Natural killer cell (primary cell): ENCODE measurements around the gene DECR2. TPM values are rescaled to one million over a fixed set of nuclear protein-coding genes. Genes with fewer than 3 reads are reported as not detected.
A peak's percentile ranks its signal among the peaks of the same experiment; 100 is the strongest.
"Not testable (repeated sequence)": the region's sequence is repeated elsewhere in the genome, so short reads cannot be mapped to it uniquely, and the experiment has no call there.

ENCODE experiments used
- ATAC-seq, 3 donors: fragments of 150-1000 bp in 2 of 3; fragments of 200-7000 bp in 1 of 3; cut with Tn5 transposase; 1 replicate in 1 of 3; 2 replicates in 2 of 3; pipeline ENCODE4 v1.10.0; 2021; ENCODE audit warnings: mild to moderate bottlenecking in 2 of 3, moderate library complexity in 2 of 3
- DNase-seq, 2 donors: peaks; one replicate each; pipeline versions ENCODE4 v3.0.0 to v3.0.0-alpha.2; 2013 to 2021; ENCODE audit warnings: mixed read lengths in 1 of 2
- H3K27ac ChIP-seq: one replicate; pipeline ENCODE4 v1.5.1; 2013; ENCODE audit warnings: mild to moderate bottlenecking, low read length
- H3K27me3 ChIP-seq: one replicate; pipeline ENCODE4 v1.6.1; 2013; ENCODE audit warnings: low read length; ENCODE audit not compliant: control insufficient read depth, insufficient read depth
- H3K36me3 ChIP-seq: one replicate; pipeline ENCODE4 v1.6.1; 2013; ENCODE audit warnings: low read length; ENCODE audit not compliant: control insufficient read depth, insufficient read depth
- H3K4me1 ChIP-seq: one replicate; pipeline ENCODE4 v1.6.1; 2013; ENCODE audit warnings: low read length; ENCODE audit not compliant: control insufficient read depth, insufficient read depth
- H3K4me3 ChIP-seq: one replicate; pipeline ENCODE4 v1.5.1; 2013; ENCODE audit warnings: low read length
- H3K9me3 ChIP-seq: one replicate; pipeline ENCODE4 v1.6.1; 2013; ENCODE audit warnings: low read length; ENCODE audit not compliant: control insufficient read depth, insufficient read depth
- H3K27ac Mint-ChIP-seq, 2 donors: one replicate each; pipeline ENCODE4 v1.8.0; 2022; ENCODE audit warnings: mild to moderate bottlenecking in 2 of 2, mixed read lengths in 2 of 2, moderate library complexity in 1 of 2
- H3K27me3 Mint-ChIP-seq, 2 donors: one replicate each; pipeline ENCODE4 v1.8.0; 2022; ENCODE audit warnings: low read depth in 2 of 2, mixed read lengths in 2 of 2
- H3K36me3 Mint-ChIP-seq: one replicate; pipeline ENCODE4 v1.8.0; 2022; ENCODE audit warnings: mixed read lengths
- H3K4me1 Mint-ChIP-seq, 2 donors: one replicate each; pipeline ENCODE4 v1.8.0; 2022; ENCODE audit warnings: mixed read lengths in 2 of 2
- H3K4me3 Mint-ChIP-seq: one replicate; pipeline ENCODE4 v1.8.0; 2022; ENCODE audit warnings: mild to moderate bottlenecking, moderate library complexity, mixed read lengths
- H3K9me3 Mint-ChIP-seq, 2 donors: one replicate each; pipeline ENCODE4 v1.8.0; 2022; ENCODE audit warnings: mixed read lengths in 2 of 2
- WGBS: methylation state at CpG from one replicate; pipeline ENCODE4 v1.1.7; 2013; ENCODE audit warnings: missing lambda C conversion rate; ENCODE audit not compliant: insufficient coverage; 5-methylcytosine and 5-hydroxymethylcytosine counted together
- intact Hi-C: fragments of 100-400 bp; cut with micrococcal nuclease; formaldehyde crosslinking; loops from one replicate; pipeline ENCODE4 v1.14.2; 2022
- total RNA-seq, 4 donors: library from RNA; stranded (reverse); fragments of 120-200 nt in 1 of 4; gene quantifications; one replicate each; pipeline versions ENCODE4 v1.2.3 to v1.2.4, GENCODE V29; 2013 to 2022
- TF ChIP-seq, protein P1 (sequence below): fragments of 200-600 bp; IDR thresholded peaks from one replicate; pipeline ENCODE4 v1.8.0; 2022; ENCODE audit warnings: antibody characterized with exemption

Gene DECR2
- total RNA-seq, 3 donors from 2014 or later (not counting 1 experiment from before 2014, with no cell fraction given): 9.5 to 13.0 (median 12.9) TPM

DNA sequence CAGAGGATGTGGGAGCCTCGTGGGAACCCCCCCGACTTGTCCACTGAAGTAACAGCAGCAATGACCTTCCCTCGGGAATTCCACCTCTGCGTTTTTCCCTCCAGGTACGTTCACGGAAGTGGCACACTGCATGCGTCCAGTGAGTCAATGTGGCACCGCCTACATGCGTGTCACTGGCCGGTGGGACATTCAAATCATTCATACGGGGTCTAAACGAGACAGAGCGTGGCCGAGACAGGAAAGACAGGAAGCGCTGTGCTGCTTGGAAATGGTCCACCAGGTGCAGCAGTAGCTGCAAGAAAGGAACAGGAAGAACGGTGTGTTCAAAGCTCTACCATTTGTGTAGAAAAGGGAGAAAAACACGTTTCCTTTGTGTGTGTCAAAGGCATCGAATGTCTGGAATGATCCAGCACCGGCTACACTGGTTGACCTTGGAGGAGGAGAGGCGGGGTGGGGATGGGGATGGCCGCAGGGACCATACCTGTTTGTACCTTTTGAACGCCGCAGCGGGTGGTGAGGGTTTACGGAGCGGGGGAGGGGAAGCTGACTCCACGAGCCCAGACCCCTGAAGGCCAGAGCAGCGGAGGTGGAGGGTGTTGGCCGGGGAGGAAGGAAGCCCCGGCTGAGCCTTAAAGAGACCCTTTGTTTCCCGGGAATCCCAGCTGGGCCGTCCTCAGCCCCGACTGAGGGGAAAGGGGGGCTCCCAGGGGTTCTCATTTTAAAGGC lies 18.2 kb upstream of the DECR2 start:
- peak overlapping the region; percentile 73 to 77 for H3K27ac Mint-ChIP-seq
- Histone ChIP-seq H3K9me3 (no peaks in the 10 kb centered on the region), H3K4me3 (peak overlapping the region; percentile 8), H3K36me3 (no peaks in the 10 kb centered on the region), H3K27me3 (no peaks in the 10 kb centered on the region), H3K27ac (peak overlapping the region; percentile 15), H3K4me1 (peaks cover 46% of the 10 kb centered on the region)
- 23% methylated on average over 33 of the region's 33 CpGs for WGBS
- intact Hi-C loops: no loop called here
- peak overlapping the region; percentile 86 for H3K4me3 Mint-ChIP-seq
- H3K9me3 Mint-ChIP-seq: no peaks in the 10 kb centered on the region
- no peaks in the 10 kb centered on the region for H3K36me3 Mint-ChIP-seq
- TF ChIP-seq, protein P1, sequence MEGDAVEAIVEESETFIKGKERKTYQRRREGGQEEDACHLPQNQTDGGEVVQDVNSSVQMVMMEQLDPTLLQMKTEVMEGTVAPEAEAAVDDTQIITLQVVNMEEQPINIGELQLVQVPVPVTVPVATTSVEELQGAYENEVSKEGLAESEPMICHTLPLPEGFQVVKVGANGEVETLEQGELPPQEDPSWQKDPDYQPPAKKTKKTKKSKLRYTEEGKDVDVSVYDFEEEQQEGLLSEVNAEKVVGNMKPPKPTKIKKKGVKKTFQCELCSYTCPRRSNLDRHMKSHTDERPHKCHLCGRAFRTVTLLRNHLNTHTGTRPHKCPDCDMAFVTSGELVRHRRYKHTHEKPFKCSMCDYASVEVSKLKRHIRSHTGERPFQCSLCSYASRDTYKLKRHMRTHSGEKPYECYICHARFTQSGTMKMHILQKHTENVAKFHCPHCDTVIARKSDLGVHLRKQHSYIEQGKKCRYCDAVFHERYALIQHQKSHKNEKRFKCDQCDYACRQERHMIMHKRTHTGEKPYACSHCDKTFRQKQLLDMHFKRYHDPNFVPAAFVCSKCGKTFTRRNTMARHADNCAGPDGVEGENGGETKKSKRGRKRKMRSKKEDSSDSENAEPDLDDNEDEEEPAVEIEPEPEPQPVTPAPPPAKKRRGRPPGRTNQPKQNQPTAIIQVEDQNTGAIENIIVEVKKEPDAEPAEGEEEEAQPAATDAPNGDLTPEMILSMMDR: no peak
- peak in 2 of 3 donors; percentile 19 to 46 for ATAC-seq
- H3K27me3 Mint-ChIP-seq: no peaks in the 10 kb centered on the region
- H3K4me1 Mint-ChIP-seq: peaks cover 10 to 22% of the 10 kb centered on the region in 2 donors
- peak; percentile 51 to 70 for DNase-seq

DNA sequence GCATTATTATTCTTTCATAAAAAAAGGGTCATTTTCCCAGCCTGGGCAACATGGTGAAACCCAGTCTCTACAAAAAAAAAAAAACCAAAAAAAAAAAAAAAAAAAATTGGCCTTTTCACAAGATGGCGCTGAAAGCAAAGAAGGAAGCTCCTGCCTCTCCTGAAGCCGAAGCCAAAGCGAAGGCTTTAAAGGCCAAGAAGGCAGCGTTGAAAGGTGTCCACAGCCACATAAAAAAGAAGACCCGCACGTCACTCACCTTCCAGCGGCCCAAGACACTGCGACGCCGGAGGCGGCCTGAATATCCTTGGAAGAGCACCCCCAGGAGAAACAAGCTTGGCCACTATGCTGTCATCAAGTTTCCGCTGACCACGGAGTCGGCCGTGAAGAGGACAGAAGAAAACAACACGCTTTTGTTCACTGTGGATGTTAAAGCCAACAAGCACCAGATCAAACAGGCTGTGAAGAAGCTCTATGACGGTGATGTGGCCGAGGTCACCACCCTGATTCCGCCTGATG lies 15.0 kb upstream of the DECR2 start:
- Histone ChIP-seq H3K9me3 (peaks cover 4% of the 10 kb centered on the region), H3K4me1 (peaks cover 26% of the 10 kb centered on the region), H3K27ac (no peak overlapping the region), H3K4me3 (no peak overlapping the region), H3K27me3 (no peaks in the 10 kb centered on the region), H3K36me3 (no peaks in the 10 kb centered on the region)
- no peaks in the 10 kb centered on the region for H3K36me3 Mint-ChIP-seq
- intact Hi-C loops: no loop called here
- TF ChIP-seq, protein P1: no peak
- H3K4me3 Mint-ChIP-seq: no peak overlapping the region
- ATAC-seq: no peak
- no peaks in the 10 kb centered on the region for H3K27me3 Mint-ChIP-seq
- peaks cover 10 to 14% of the 10 kb centered on the region in 2 donors for H3K4me1 Mint-ChIP-seq
- DNase-seq: no peak
- H3K9me3 Mint-ChIP-seq: no peaks in the 10 kb centered on the region
- WGBS: 86% methylated on average over 19 of the region's 19 CpGs
- H3K27ac Mint-ChIP-seq: no peak overlapping the region

GRCh38 chr16:387761-388666 lies 13.7 kb upstream of the DECR2 start:
- H3K4me1 Mint-ChIP-seq: peaks cover 18 to 21% of the 10 kb centered on the region in 2 donors
- WGBS: 95% methylated on average over 18 of the region's 20 CpGs
- DNase-seq, H3K36me3 ChIP-seq, H3K9me3 Mint-ChIP-seq, intact Hi-C loops, H3K36me3 Mint-ChIP-seq, H3K27ac ChIP-seq, H3K27me3 Mint-ChIP-seq, H3K9me3 ChIP-seq, H3K4me3 Mint-ChIP-seq, ATAC-seq, H3K27me3 ChIP-seq, H3K4me3 ChIP-seq: not testable (repeated sequence)
- peaks cover 32% of the 10 kb centered on the region for H3K4me1 ChIP-seq
- H3K27ac Mint-ChIP-seq: peak overlapping the region in 1 of 2 donors; percentile 39

DNA sequence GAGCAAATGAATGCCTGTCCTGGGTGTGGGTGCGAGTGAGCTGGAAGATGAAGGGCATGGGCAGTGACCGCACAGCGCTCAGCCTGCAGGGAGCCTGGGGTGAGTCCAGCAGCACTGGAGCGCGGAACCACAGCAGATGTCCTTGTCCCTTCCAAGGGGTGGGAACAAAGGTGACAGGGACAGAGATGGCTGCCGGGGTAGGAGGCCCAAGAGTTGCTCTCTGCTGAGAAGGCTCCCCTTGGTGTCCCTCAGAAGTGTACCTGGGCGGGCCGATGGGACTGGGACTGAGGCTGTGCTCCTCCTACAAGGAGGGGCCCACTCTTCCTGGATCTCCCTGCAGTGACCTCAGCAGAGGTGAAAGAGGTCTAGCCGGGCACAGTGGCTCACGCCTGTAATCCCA lies 12.3 kb upstream of the DECR2 start:
- no peaks in the 10 kb centered on the region for H3K27me3 Mint-ChIP-seq

More for the DNA sequence above, 12.3 kb upstream of the DECR2 start:
- no peaks in the 10 kb centered on the region for H3K9me3 Mint-ChIP-seq
- intact Hi-C loops: no loop called here
- no peak overlapping the region for H3K4me3 ChIP-seq
- no peak overlapping the region for H3K27ac ChIP-seq
- H3K27me3 ChIP-seq: no peaks in the 10 kb centered on the region
- H3K4me1 Mint-ChIP-seq: peaks cover 13 to 16% of the 10 kb centered on the region in 2 donors
- peaks cover 9% of the 10 kb centered on the region for H3K9me3 ChIP-seq
- H3K36me3 ChIP-seq: no peaks in the 10 kb centered on the region
- no peak overlapping the region for H3K4me3 Mint-ChIP-seq
- TF ChIP-seq, protein P1: no peak
- H3K27ac Mint-ChIP-seq: no peak overlapping the region
- DNase-seq (no peak), ATAC-seq (no peak)
- peaks cover 22% of the 10 kb centered on the region for H3K4me1 ChIP-seq
- WGBS: 88% methylated on average over 10 of the region's 10 CpGs
- H3K36me3 Mint-ChIP-seq: no peaks in the 10 kb centered on the region
